ENCODE measurements around the gene SPC24.
A peak's percentile ranks its signal among the peaks of the same experiment; 100 is the strongest.
"Not testable (repeated sequence)": the region's sequence is repeated elsewhere in the genome, so short reads cannot be mapped to it uniquely, and the experiment has no call there.

Gene SPC24

DNA sequence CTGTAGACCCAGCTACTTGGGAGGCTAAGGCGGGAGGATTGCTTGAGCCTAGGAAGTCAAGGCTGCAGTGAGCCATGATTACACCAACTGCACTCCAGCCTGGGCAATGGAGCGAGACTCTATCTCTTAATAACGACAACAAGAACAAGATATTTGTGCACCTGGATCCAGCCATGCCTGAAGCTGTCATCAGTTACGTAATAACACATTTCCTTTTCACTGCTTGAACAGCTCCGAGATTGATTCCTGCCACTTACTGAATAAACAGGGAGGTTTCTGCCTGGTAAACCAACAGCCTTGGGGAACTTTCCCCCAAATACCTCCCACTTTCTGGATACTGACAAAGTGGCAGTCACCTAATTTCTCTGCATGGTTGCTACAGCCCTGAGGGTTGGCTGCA lies 36.4 kb upstream of the SPC24 start:
- DNase-seq, result no peak

DNA sequence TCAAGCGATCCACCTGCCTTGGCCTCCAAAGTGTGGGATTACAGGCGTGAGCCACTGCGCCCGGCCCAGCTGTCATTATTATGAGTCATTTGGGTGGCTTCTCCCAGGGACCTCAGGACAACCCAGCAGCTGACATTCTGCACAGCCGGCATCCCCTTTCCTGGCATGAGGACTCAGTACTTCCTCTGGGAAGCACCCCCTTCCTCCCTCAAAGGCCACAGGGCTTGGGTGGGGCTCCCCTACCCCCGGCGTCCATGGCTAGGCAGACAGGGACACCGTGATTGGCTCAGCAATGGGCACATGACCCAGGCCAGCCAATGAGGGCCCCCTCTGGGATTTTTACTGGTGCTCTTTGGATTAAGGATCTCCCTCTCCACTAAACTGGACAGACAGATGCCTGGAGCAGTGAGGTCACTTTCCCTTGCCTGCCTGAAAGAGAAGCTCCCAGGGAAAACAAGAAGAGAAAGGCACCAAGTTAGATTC lies 35.7 kb upstream of the SPC24 start:
- peak; percentile 91 for DNase-seq

DNA sequence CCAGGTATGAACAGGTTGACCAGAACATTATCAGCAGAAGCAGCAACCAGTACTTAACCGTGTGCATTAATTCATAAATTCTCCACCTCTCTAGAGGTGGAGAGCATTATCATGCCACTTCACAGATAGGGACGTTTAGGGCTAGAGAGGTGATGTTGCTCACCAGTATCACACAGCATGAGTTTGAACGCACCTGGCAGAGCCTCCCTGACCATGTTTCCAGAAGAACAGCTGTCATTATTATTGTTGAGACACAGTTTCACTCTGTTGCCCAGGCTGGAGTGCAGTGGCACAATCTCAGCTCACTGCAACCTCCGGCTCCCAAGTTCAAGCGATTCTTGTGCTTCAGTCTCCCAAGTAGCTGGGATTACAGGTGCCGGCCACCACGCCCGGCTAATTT lies 34.9 kb upstream of the SPC24 start:
- DNase-seq, result no peak

DNA sequence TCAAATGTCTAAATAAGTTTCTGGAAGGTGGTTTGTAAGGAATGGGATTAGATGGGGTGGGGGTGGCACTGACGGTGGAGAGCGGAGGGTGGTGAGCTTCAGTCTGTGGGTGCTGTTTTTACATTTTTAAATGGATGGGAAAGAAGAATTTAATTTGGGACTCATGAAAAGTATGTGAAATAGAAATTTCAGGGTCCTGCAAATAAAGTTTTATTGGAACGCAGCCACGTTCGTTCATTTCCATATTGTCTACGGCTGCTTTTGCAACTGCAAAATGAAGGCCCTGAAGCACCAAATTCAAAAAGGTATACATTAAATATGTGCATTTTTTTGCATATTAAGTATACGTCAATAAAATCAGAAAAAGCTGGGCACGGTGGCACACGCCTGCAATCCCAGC lies 31.9 kb upstream of the SPC24 start:
- DNase-seq, result no peak

DNA sequence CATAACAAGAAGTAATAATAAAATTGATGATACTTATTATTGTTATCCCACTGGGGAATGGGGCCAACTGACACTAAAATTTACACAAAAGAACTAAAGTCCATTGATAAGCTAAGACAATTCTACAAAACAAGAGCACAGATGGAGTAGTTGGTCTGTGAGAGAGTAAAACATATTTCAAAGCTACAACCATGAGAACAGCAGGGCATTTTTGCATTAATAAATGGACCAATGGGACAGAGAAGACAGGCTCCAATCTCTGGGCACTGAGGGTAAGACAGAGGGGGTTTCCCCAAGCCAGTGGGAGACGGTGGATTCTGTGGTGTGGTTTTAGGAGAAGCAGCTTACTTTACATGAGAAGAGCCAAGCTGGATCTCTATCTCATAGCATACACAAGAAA lies 27.4 kb upstream of the SPC24 start:
- DNase-seq, result no peak

DNA sequence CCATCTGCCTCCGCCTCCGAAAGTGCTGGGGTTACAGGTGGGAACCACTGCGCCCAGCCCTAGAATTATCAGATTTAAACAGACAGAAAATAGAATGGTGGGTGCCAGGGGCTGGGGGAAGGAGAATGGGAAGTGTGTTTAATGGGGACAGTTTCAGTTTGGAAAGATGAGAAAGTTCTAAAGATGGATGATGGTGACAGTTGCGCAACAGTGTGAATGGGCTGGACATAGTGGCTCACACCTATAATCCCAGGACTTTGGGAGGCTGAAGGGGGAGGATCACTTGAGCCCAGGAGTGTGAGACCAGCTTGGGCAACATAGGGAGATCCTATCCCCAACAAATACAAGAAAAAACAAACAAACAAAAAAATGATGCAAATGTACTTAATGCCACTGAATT lies 25.9 kb upstream of the SPC24 start:
- no peak for DNase-seq

DNA sequence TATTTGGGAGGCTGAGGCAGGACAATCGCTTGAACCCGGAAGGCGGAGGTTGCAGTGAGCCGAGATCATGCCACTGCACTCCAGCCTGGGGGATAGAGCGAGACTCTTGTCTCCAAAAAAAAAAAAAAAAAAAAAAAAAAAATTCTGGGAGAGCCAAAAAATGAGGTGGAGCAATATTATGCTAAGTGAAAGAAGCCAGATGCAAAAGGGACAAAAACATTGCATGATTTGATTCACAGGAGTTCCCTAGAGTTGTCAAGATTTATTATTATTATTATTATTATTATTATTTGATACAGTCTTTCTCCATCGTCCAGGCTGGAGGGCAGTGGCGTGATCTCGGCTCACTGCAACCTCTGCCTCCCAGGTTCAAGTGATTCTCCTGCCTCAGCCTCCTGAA lies 25.4 kb upstream of the SPC24 start:
- DNase-seq, result not testable (repeated sequence)

DNA sequence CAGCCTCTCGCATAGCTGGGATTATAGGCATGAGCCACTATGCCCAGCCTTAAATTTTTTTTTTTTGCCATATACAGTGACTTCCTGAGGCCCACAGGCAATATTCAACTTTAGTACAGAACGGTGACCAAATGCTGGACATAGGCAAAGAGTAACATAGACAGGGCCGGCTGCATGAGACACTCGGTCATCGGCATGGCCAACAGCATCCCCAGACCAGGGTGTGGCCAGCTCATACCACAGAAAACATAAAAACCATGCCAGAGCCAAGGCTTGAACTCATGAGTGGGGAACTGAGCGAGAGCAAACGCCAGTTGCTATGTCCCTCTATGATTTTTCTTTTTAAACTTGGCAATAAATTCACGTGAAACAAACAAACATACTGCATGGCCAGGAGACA lies 24.8 kb upstream of the SPC24 start:
- no peak for DNase-seq

DNA sequence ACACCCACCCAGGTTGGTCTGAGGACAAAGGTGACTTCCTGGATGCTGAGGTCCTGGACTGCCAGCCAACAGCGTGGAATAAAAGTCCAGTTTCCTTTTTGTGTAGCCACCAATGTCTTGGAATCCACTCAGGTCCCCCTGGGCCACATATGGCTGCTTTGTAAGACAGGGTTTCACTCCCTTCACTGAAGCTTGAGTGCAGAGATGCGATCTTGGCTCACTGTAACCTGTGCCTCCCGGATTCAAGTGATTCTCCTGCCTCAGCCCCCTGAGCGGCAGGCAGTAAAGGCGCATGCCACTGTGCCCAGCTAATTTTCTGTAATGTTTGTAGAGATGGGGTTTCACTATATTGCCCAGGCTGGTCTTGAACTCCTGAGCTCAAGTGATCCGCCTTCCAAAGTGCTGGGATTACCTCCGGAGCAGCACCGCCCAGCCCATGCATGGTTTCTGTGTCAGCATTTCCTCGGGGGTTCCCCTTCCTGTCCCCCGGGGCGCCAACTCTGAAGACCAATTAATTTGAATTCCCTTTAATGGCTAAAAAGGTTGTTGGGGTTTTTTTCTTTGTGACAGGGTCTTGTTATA lies 24.2 kb upstream of the SPC24 start:
- no peak for DNase-seq

DNA sequence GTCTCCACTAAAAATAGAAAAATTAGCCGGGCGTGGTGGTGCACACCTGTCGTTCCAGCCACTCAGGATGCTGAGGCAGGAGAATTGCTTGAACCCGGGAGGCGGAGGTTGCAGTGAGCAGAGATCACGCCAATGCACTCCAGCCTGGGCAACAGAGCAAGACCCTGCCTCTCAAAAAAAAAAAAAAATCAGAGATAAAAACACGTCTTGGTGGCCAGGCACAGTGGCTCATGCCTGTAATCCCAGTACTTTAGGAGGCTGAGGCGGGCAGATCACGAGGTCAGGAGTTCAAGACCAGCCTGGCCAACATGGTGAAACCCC lies 23.5 kb upstream of the SPC24 start:
- not testable (repeated sequence) for DNase-seq

DNA sequence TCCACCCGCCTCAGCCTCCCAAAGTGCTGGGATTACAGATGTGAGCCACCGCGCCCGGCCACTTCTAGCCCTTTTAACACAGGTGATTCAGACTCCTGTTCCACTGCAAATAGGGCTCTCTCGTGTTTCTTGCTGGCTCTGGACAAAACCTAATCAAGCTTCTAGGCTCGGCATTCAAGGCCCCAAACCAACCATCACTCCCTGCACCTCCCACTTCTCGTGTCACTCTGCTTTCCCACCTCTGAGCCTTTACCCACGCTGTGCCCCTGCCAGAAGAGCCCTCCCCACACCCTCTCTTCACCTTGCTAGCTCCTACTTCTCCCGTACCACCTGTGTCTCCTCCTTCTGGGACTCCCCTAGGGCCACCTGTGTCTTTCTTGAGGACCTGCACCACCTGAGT lies 22.0 kb upstream of the SPC24 start:
- DNase-seq, result no peak

DNA sequence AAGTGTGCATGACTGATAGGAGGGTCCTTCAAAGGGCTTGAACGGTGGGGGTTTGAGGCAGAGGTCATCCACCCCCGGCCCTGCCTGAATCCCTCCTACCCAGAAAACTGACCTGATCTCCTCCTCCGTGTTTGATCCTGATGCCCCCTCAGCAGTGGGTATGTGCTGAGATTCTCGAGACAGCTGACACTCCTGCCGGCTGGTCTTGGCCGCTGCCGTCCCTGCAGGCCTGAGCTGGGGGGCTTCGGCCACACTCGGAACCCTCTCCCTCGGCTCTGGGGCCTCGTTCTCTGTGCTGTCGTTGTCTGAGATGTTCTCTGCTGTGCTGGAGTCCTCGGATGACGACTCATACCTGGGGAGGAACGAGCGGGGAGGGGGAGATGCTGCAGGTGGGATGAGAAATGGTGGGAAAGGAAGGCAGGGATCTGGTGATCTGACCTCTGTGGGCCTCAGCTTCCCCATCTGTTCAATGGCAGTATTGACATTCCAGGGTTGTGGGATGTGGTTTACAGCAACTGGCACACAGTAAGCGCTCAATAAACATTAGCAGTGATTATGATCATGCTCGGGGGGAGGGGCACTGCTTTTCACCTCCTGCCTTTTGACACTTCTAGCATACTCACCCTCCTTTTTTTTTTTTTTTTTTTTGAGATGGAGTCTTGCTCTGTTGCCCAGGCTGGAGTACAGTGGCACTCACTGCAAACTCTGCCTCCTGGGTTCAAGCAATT lies 21.0 kb upstream of the SPC24 start:
- DNase-seq, result no peak

DNA sequence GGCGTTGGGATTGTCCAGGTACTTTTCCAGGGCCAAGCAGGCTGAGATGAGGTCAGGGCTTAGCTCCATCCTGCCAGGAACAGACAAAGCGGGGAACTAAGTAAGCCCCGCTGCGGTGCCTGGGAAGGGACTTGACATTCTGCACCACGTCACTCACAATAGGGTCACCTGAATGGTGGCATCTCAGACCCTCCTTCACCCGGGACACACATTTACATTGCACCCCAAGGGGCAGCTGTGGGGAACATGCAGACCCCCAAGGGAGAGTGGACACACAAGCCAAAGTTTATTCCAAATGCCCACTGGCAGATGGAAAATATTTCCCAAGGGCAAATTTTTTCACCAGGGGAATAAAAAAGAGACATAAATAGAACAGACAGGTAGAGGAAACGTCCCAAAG lies 20.3 kb upstream of the SPC24 start:
- no peak for DNase-seq

DNA sequence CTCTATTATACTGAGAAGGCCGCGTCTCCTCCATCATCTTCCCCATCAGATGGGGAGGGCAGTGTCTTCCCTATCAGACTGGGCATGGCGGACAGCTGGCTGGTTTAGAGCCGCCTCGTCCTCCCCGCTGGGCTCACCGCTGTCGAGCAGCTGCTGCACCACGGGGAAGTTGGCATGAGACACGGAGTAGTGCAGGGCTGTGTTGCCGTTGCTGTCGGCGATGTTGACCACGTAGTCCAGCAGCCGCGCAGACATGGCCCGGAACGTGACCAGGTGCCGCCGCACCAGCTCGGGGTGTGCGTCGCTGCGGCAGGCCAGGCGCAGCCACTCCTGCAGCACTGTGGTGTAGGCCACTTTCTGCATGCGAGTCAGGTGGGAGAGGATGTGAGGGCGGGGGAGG lies 18.8 kb upstream of the SPC24 start:
- no peak for DNase-seq

DNA sequence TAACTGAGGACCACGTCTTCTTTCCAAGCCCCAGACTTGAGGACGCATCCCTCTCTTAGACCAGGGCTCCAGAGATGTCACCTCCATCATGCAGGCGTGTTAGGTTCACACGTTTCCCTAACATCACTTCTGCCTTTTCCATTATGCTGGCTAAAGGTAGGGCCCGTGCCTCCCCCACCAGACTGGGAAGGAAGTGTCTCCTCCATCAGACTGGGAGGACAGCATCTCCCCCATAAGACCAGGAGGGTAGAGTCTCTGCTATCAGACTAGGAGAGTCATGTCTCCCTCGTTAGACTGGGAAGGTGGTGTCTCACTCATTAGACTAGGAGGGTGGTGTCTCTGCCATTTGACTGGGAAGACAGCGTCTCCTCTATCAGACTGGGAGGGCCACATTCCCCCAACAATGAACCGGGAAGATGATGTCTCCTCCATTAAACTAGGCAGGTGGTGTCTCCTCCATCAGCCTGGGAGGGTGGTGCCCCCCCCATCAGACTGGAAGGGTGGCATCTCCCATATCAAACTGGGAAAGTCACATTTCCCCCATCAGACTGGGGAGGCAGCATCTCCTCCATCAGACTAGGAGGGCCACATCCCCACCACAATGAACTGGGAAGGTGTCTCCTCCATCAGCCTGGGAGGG lies 18.1 kb upstream of the SPC24 start:
- DNase-seq, result no peak

DNA sequence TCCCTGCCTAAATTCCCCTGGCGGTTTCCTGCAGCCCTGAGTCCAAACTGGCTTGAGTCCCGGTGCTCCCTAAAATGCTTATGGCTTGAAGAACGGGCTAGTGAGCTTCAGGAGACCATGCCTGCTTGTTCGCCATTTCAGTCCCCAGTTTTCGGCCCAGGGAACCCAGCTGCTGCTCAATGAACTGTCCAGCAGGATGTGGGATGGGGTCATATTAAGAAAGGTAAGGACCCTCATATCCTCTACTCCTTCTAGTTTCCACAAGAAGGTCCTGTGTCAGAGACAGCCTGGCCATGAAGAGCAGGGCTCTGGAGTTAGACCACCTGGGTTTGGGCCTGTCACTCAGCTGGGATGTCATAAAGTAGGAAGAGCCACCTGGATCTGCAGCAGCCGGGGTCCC lies 17.0 kb upstream of the SPC24 start:
- no peak for DNase-seq

DNA sequence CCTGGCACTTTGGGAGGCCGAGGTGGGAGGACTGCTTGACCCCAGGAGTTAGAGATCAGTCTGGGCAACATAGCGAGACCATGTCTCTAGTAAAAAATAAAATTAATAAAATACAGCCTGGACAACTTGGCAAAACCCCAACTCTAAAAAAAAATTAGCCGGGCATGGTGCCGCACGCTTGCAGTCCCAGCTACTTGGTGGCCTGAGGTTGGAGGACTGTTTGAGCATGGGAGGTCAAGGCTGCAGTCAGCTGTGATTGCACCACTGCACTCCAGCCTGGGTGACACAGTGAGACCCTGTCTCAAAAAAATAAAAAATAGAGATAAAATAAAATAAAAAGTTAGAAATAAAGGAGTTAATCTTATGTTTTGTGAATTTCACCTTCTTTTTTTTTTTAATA lies 15.6 kb upstream of the SPC24 start:
- no peak for DNase-seq

DNA sequence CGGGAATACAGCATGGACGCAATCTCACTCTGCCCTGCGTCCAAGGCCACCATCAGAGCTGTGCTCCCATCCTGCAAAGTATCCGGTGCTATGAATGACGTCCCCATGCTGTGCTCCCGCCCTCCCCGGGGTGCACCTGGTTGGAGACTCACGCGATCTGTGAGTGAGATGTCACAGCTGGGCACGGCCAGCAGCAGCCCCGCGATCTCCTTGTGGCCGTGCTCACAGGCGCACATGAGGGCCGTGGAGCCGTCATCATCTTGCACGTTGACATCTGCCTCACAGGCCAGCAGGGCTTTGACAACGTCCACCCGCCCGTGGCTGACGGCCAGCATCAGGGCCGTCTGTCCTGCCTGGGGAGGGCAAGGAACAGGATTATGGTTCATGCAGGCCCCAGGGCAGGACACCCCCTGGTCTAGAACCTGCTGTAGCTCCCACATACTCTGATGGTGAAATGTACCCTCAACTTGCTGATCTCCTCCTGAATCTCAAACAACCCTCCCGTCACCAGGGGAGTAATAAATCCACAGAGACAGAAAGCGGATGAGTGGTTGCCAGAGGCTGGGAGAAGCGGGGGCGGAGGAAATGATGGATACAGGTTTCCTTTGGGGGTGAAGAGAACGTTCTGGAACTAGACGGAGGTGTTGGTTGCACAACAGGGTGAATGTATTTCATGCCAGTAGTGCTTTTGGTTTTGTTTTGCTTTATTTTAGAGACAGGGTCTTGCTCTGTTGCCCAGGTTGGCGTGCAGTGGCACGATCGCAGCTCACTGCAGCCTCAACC lies 14.5 kb upstream of the SPC24 start:
- no peak for DNase-seq

DNA sequence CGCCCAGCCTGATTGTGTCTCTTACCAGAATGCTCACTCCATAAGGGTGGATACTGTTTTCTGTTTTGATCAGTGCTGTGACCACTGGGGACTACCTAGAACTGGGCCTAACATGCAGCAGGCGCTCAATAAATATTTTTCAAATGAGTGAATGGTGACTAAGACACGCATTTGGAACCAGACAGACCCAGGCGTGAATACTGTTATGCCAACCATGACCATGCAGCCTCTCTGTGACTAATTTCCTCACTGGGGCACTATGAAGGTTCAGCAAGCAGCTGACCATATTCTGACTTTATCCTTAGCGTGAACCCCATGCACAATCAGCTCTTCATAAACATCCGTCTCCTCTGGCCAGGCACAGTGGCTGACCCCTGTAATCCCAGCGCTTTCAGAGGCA lies 13.0 kb upstream of the SPC24 start:
- peak; percentile 97 for DNase-seq

DNA sequence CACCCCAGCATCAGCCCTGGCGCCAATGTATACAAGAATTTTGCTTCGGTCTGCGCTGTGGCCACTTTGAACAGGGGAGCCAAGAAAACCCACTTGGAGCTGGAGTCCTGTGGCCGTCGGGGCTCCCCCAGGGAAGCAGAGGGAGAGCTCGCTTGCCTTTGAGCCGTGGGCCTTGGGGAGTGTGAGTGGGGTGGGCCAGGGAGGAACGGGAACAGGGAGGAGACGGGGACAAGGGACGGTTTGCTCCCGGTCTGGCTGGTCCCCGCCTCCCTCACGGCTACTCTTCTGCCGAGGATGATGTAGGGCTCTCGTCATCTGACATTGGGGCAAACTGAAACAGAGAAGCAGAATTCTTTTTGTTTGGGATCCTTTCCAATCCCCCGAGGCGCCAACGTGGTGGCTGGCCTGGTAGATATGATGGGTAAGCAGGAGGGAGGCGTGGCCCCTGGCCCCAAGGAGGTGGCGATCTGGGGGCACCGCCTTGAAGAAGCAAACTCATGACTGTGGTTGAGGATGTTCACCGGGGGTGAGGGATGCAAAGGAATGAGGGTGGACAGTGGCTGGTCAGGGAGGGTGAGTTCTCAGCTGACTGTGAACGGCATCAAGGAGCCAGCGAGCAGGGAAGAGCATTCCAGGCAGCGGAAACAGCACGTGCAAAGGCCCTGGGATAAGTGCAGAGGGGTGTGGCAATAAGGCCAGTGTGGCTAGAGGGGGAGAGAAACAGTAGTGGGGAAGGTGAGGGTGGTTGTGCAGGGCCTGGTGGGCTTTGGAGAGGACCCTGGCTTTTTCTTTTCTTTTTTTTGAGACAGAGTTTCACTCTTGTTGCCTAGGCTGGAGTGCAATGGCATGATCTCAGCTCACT lies 10.9 kb upstream of the SPC24 start:
- DNase-seq, result peak; percentile 73

DNA sequence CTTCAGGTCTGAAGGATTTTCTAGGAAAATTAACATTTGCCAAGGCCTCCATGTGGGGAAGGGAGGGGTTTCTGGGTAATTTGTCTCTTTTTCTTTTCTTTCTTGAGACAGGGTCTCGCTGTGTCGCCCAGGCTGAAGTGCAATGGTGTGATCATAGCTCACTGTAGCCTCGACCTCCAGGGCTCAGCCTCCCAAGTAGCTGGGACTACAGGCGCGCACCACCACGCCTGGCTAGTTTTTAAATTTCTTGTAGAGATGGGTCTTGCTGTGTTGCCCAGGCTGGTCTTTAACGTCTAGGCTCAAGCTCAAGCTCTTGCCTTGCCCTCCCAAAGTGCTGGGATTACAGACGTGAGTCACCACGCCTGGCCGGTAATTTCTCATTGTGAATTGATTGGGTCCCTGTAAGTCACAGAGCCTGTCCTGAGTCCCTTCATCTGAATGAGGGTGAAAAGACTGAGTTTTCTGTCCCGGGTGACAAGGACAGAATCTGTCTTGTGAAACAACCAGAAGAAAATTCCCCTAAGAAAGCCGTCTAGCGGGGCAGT lies 10.0 kb upstream of the SPC24 start:
- DNase-seq, result peak; percentile 70

DNA sequence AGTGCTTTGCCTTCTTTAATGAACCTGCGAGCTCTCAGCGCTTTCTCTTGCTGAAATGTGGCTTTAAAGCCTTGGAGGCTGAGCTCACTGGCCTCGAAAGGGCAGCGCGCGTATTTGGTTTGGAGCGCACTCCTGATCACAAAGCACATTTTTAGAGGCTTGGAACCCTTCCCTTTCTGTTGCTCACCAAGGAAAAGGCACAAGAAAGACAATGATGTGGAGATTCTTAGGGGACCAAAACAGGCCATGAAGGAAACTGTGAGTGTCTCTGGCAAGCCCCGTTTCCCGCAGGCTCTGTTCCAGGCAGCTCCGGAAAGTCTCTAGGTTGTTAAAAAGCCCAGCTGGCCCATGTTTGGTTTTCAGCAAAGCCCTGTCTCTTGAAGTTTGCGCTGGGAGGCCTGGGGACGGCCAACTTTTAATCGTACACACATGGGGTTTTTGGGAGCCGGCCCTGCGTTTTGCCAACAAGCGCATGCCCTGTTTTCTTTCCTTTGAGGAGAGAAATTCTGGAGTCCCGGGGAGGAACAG lies 9.4 kb upstream of the SPC24 start:
- peak; percentile 59 for DNase-seq
